HUES48 (cell line): Measurements from ENCODE around the gene CLCNKB.
"Not testable (repeated sequence)": the region's sequence is repeated elsewhere in the genome, so short reads cannot be mapped to it uniquely, and the experiment has no call there.

Experiments used
- H3K27ac ChIP-seq: one replicate; pipeline ENCODE4 v1.7.0; 2013; ENCODE audit warnings: low read depth, low read length, inconsistent platforms
- H3K27me3 ChIP-seq: 2 replicates; pipeline ENCODE4 v1.6.1; 2013; ENCODE audit warnings: mild to moderate bottlenecking, low read length; ENCODE audit not compliant: control insufficient read depth, insufficient read depth
- H3K36me3 ChIP-seq: 2 replicates; pipeline ENCODE4 v1.6.1; 2013; ENCODE audit warnings: low read length; ENCODE audit not compliant: control insufficient read depth, insufficient read depth
- H3K4me1 ChIP-seq: 2 replicates; pipeline ENCODE4 v1.6.1; 2013; ENCODE audit warnings: mild to moderate bottlenecking, low read length; ENCODE audit not compliant: control insufficient read depth, insufficient read depth
- H3K4me3 ChIP-seq: 2 replicates; pipeline ENCODE4 v1.5.1; 2013; ENCODE audit warnings: mild to moderate bottlenecking, low read depth, low read length
- H3K9ac ChIP-seq: 2 replicates; pipeline ENCODE4 v1.6.1; 2013; ENCODE audit warnings: mild to moderate bottlenecking, low read depth, low read length, moderate library complexity
- H3K9me3 ChIP-seq: 2 replicates; pipeline ENCODE4 v1.6.1; 2013; ENCODE audit warnings: low read length; ENCODE audit not compliant: control insufficient read depth, insufficient read depth

The CLCNKB gene

GRCh38 chr1:16043521-16043920, at the start of gene CLCNKB:
Gene CLCNKB, plus strand, starts transcription at chr1:16043782. Its CDS starts 711 bp downstream, at chr1:16044493.
- Histone ChIP-seq H3K9me3 (no peaks in the 10 kb centered on the region), H3K27ac (no peak within 1 kb of the TSS), H3K27me3 (peaks cover 6% of the 10 kb centered on the region; the same call in 1 of the 2 replicates), H3K9ac (no peak within 1 kb of the TSS), H3K4me3 (no peak within 1 kb of the TSS), H3K4me1 (no peaks in the 10 kb centered on the region), H3K36me3 (no peaks in the 10 kb centered on the region)

- no peaks in the 10 kb centered on the region for H3K9me3 ChIP-seq
- H3K4me3 ChIP-seq = no peak overlapping the region
- no peaks in the 10 kb centered on the region for H3K36me3 ChIP-seq
- H3K27ac ChIP-seq = no peak overlapping the region
- no peaks in the 10 kb centered on the region for H3K4me1 ChIP-seq
- no peak overlapping the region for H3K9ac ChIP-seq
- H3K27me3 ChIP-seq = no peaks in the 10 kb centered on the region
Observed at GRCh38 chr1:15994081-15994480, 49.5 kb upstream of the CLCNKB start.

DNA sequence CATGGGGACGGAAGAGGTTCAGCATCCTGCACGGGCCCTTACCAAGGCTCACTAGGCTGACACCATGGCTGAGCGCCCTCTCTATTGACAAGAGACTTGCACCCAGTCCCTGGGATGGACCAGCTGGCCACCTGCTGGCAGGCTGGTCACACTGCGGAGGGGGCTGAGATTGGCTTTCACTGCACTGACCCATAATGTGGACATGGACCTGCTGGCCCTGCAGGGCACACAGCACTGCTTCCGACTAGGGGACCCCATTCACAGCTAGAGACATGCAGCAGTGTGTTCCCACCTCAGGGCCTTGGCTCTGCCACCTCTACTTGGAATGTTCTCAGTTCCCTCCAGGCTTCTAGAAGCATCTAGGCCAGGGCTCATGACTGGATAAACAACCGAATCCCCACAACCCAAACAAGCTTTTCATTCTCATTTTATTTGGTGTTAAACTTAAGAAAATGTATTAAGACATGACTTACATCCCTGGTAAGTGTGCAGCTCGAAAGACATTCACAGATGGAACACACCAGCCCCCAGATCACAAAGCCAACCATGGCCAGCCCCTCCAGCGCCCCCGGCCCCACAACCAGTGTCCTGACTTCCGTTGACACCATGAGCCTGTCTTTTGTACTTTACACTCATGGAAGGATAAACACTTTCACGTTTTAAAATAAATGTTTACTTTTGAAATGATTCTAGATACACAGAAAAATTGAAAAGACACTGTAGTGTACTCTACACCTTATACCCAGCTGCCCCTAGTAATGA, 48.8 kb upstream of the CLCNKB start:
- Histone ChIP-seq H3K36me3 (no peaks in the 10 kb centered on the region), H3K4me1 (no peaks in the 10 kb centered on the region), H3K9me3 (no peaks in the 10 kb centered on the region), H3K4me3 (no peak overlapping the region), H3K27me3 (no peaks in the 10 kb centered on the region), H3K27ac (no peak overlapping the region), H3K9ac (no peak overlapping the region)

DNA sequence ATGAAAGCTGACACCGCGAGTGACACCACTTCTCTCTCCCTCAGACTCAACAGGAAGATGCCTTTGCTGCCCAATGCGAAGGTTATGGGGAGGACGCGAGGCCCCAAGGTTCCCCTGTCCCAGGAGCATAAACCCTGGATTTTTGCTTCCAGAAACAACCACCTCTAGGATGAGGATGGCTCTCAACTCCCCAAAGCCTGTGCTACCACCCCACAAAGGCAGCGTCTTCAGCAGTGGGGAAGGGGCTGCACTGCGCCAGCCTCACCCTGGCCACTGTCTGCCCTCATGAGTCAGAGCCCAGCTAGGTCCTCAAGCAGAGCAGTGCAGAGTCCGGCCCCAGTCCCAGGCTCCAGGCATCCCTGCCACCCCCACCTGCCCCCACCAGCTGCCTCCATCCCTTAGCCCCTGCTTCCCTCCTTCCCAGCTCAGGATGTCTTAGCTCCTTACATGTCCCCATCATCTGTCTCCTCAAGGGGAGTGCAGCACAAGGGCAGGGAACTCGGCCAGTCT, 46.5 kb upstream of the CLCNKB start:
- no peak overlapping the region for H3K27ac ChIP-seq

DNA sequence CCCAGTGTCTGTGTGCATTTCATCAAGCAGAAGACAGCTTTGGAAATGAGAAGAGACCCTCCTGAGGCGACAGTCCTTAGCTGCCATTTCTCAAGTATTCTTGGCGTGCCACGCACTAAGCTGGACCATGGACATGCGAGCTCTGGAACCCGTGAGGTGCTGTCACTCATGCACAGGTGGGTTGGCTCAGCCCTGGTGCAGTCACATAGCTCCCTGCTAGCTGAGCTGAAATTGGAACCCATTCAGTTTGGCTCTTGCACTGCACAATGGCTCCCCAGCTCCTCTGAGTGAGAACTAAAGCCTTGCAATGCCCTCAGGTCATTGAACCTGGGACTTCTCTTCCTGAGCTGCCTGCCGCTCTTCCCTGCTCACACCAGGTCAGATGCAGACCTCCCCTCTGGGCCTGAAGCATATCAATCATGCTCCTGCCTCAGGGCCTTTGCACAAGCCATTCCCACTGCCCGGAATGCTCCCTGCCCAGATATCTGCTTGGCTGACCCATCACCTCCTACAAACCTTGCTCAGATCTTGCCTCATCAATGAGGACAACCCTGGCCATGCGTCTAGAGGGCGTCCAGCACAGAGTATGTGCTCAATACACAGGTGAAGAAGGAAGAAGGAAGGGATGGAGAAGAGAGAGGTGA, 45.8 kb upstream of the CLCNKB start:
- no peaks in the 10 kb centered on the region for H3K36me3 ChIP-seq
- H3K4me3 ChIP-seq = no peak overlapping the region
- H3K27me3 ChIP-seq = no peaks in the 10 kb centered on the region
- no peaks in the 10 kb centered on the region for H3K9me3 ChIP-seq
- no peak overlapping the region for H3K27ac ChIP-seq
- H3K4me1 ChIP-seq = no peaks in the 10 kb centered on the region
- H3K9ac ChIP-seq = no peak overlapping the region

More for the DNA sequence above, 46.5 kb upstream of the CLCNKB start:
- Histone ChIP-seq H3K4me3 (no peak overlapping the region), H3K36me3 (no peaks in the 10 kb centered on the region), H3K27me3 (no peaks in the 10 kb centered on the region), H3K4me1 (no peaks in the 10 kb centered on the region), H3K9ac (no peak overlapping the region), H3K9me3 (no peaks in the 10 kb centered on the region)

GRCh38 chr1:15998929-15999328, 44.7 kb upstream of the CLCNKB start:
- H3K36me3 ChIP-seq = no peaks in the 10 kb centered on the region
- H3K27me3 ChIP-seq = no peaks in the 10 kb centered on the region
- H3K9me3 ChIP-seq = no peaks in the 10 kb centered on the region
- H3K4me3 ChIP-seq = no peak overlapping the region
- no peak overlapping the region for H3K27ac ChIP-seq
- no peaks in the 10 kb centered on the region for H3K4me1 ChIP-seq
- no peak overlapping the region for H3K9ac ChIP-seq

GRCh38 chr1:16001274-16001673, 42.3 kb upstream of the CLCNKB start:
- not testable (repeated sequence) for H3K4me3 ChIP-seq, H3K36me3 ChIP-seq, H3K27me3 ChIP-seq, H3K9me3 ChIP-seq, H3K27ac ChIP-seq, H3K4me1 ChIP-seq, H3K9ac ChIP-seq

DNA sequence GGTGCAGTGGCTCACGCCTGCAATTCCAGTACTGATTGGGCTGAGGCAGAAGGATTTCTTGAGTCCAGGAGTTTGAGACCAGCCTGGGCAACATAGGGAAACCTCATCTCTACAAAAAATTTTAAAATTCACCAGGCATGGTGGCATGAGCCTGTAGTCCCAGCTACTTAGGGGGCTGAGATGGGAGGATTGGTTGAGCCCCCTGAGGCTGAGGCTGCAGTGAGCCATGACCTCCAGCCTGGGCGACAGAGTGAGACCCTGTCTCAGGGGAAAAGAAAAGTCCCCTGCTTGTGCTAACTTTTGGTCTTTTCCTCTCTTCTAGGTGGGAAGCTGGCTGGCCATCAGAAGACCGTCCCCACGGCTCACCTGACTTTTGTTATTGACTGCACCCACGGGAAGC, 38.0 kb upstream of the CLCNKB start:
- Histone ChIP-seq H3K36me3 (no peaks in the 10 kb centered on the region), H3K27me3 (no peaks in the 10 kb centered on the region), H3K4me3 (no peak overlapping the region), H3K9me3 (no peaks in the 10 kb centered on the region), H3K27ac (no peak overlapping the region), H3K9ac (no peak overlapping the region), H3K4me1 (no peaks in the 10 kb centered on the region)

GRCh38 chr1:16006010-16006409, 37.6 kb upstream of the CLCNKB start:
- H3K9ac ChIP-seq = no peak overlapping the region
- H3K27ac ChIP-seq = no peak overlapping the region
- H3K4me1 ChIP-seq = no peaks in the 10 kb centered on the region
- no peaks in the 10 kb centered on the region for H3K27me3 ChIP-seq
- no peak overlapping the region for H3K4me3 ChIP-seq
- no peaks in the 10 kb centered on the region for H3K36me3 ChIP-seq
- no peaks in the 10 kb centered on the region for H3K9me3 ChIP-seq

DNA sequence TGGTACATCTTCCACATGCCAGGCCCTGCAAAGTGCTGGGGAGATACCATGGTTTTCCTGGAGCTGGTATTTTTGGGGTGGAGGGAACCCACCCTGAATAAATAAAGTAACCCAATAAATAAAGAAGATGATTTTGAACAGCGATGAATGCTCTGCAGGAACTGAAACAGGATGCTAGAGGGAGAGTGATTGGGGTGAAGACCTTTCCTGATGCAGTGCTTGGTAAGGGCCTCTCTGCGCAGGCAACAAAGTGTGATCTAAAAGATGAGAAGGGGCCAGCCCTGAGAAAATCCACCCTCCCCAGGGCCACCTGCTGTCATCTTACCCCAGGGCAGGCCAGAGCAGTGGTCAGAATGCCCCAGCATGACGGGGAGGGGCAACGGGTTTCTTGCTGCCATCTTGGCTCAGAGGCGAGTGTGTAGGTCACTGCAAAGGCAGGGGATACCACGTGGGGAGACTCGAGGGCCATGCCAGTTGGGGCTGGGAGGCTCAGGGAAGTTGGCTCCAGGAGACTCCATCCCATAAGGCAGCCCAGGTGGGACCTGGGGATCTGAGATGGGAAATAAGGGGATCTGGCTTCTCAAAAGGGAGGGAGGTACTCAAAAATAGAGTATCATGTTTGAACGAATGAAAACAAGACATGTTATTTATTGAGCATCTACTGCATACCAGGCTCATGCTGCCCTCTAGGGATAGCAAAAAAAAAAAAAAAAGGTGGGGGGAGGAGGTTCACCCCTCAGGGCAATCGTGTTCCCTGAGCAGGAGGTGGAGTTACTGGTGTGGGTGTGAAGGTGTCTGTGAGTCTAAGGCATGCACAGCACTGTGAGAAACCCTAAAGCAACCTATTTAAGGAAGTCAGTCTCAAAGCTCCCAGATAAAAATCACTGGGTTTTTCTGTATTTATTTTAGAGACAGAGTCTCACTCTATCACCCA, 36.8 kb upstream of the CLCNKB start:
- Histone ChIP-seq H3K9me3 (no peaks in the 10 kb centered on the region), H3K9ac (no peak overlapping the region), H3K4me3 (no peak overlapping the region), H3K27me3 (no peaks in the 10 kb centered on the region), H3K4me1 (no peaks in the 10 kb centered on the region), H3K36me3 (no peaks in the 10 kb centered on the region), H3K27ac (no peak overlapping the region)
